ENCODE results near the gene TRIM23.
A peak's percentile ranks its signal among the peaks of the same experiment; 100 is the strongest.
"Not testable (repeated sequence)": the region's sequence is repeated elsewhere in the genome, so short reads cannot be mapped to it uniquely, and the experiment has no call there.

Gene TRIM23

GRCh38 chr5:65624025-65624570, at the start of gene TRIM23:
TSS of gene TRIM23 (minus strand) at chr5:65624333. CDS start at chr5:65624274, 59 bp downstream.
- peak; percentile 56 for DNase-seq

- DNase-seq = no peak
These were observed 48.7 kb upstream of the TRIM23 start for GRCh38 chr5:65672796-65673195.

- no peak for DNase-seq
These were observed 44.6 kb upstream of the TRIM23 start for GRCh38 chr5:65668696-65669095.

GRCh38 chr5:65663804-65664521, 39.8 kb upstream of the TRIM23 start:
- no peak for DNase-seq

- DNase-seq = no peak
These were observed 30.6 kb upstream of the TRIM23 start for GRCh38 chr5:65654713-65655112.

GRCh38 chr5:65651144-65651543, 27.0 kb upstream of the TRIM23 start:
- DNase-seq = no peak

- no peak for DNase-seq
These were observed 23.8 kb upstream of the TRIM23 start for GRCh38 chr5:65647941-65648340.

GRCh38 chr5:65646938-65647337, 22.8 kb upstream of the TRIM23 start:
- DNase-seq = no peak

GRCh38 chr5:65640240-65640639, 16.1 kb upstream of the TRIM23 start:
- DNase-seq = no peak

- DNase-seq = no peak
These were observed 6.8 kb upstream of the TRIM23 start for GRCh38 chr5:65630981-65631380.

- no peak for DNase-seq
These were observed 1.6 kb upstream of the TRIM23 start for GRCh38 chr5:65625743-65626142.

GRCh38 chr5:65624571-65625555, 730 bp upstream of the TRIM23 start, which contains the start of the genes SHLD3 and TRAPPC13:
TSS of gene SHLD3 (plus strand) at chr5:65625027. CDS start at chr5:65629588, 4,561 bp downstream.
TSS of gene TRAPPC13 (plus strand) at chr5:65625027. CDS start at chr5:65625061, 34 bp downstream.
- peak; percentile 23 for DNase-seq

- DNase-seq = no peak
These were observed 651 bp downstream of the TRIM23 start for GRCh38 chr5:65623482-65623881.

GRCh38 chr5:65621961-65622360, 2.2 kb downstream of the TRIM23 start:
- not testable (repeated sequence) for DNase-seq

- no peak for DNase-seq
These were observed 4.1 kb downstream of the TRIM23 start for GRCh38 chr5:65620021-65620420.

- DNase-seq = no peak
These were observed 11.7 kb downstream of the TRIM23 start for GRCh38 chr5:65612298-65612907.

GRCh38 chr5:65611524-65611923, 12.6 kb downstream of the TRIM23 start:
- peak; percentile 2 for DNase-seq

GRCh38 chr5:65601761-65602160, 22.4 kb downstream of the TRIM23 start:
- not testable (repeated sequence) for DNase-seq

- DNase-seq = no peak
These were observed 35.4 kb downstream of the TRIM23 start for GRCh38 chr5:65588694-65589093.

GRCh38 chr5:65577141-65577540, 47.0 kb downstream of the TRIM23 start:
- no peak for DNase-seq

GRCh38 chr5:65570598-65571226, 53.4 kb downstream of the TRIM23 start:
- no peak for DNase-seq

GRCh38 chr5:65566505-65566904, 57.6 kb downstream of the TRIM23 start:
- no peak for DNase-seq
